ENCODE results near the gene SLC49A3.
"Not testable (repeated sequence)": the region's sequence is repeated elsewhere in the genome, so short reads cannot be mapped to it uniquely, and the experiment has no call there.

Gene SLC49A3

GRCh38 chr4:688854-689681, at the start of gene SLC49A3:
SLC49A3 (minus strand) TSS chr4:689151; CDS start chr4:689127, 24 bp downstream.
- no peak for DNase-seq

DNA sequence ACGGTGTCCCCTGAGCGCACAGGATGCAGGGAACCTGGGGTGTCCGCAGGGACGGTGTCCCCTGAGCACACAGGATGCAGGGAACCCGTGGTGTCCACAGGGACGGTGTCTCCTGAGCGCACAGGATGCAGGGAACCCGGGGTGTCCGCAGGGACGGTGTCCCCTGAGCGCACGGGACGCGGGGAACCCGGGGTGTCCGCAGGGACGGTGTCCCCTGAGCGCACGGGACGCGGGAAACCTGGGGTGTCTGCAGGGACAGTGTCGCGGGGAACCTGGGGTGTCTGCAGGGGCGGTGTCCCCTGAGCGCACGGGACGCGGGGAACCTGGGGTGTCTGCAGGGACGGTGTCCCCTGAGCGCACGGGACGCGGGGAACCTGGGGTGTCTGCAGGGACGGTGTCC, 47.6 kb upstream of the SLC49A3 start:
- DNase-seq, result not testable (repeated sequence)

- DNase-seq, result no peak
These were observed 46.6 kb upstream of the SLC49A3 start for GRCh38 chr4:735583-735982.

- no peak for DNase-seq
These were observed 46.0 kb upstream of the SLC49A3 start for GRCh38 chr4:734951-735350.

DNA sequence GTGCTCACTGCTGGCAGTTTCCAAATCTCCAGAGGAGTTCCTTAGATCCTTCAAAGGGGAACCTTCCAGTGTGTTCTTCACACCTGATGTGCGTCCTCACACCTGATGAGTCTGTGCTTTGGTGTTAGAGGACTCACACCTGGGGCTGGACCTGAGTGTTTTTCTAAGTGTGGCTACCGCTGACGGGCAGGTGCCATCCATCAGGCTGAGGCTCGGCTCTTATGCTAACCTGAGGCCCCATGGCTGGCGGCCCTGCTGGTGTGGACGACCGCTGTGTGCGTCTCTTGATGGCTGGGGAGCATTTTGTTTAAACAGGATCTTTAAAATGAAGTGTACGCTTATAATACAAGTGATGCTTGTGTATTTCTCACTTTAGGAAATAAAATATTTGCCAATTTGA, 45.1 kb upstream of the SLC49A3 start:
- no peak for DNase-seq

GRCh38 chr4:733631-733980, 44.7 kb upstream of the SLC49A3 start:
- no peak for DNase-seq

DNA sequence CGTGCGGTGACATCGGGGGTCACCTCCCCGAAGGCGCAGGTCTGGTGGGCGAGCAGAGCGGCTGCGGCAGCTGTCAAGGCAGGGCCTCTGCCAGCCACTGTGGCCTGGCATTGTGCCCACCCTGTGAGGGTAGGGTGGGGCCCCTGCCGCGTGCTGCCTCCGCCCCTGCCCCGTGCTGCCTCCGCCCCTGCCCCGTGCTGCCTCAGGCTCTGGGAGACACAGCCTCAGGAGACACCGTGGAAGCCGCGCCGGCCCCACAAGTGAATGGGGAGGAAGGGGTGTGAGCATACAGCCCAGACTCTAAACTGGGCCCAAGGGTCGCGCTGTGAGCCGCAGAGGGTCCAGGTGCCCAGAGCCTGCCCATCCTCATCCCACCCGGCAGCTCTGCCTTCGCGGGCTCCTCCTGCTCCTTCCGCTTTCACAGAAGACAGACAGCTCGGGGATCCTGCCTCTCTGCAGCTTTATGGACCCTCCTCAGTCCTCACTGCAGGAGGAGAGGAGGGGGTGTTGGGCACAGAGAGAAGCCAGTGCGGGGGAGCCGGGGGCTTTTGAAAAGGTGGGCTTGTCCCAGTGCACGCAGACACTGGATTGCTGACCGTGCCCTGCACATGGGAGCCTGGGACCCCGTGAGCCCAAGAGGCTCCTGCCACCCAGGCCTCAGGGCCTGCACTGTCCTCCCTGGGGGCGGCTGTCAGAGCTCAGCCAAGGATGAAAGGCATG, 44.1 kb upstream of the SLC49A3 start:
- no peak for DNase-seq

- DNase-seq, result no peak
These were observed 43.5 kb upstream of the SLC49A3 start for GRCh38 chr4:732486-732885.

- not testable (repeated sequence) for DNase-seq
These were observed 43.0 kb upstream of the SLC49A3 start for GRCh38 chr4:731954-732353.

GRCh38 chr4:730946-731904, 42.3 kb upstream of the SLC49A3 start:
- not testable (repeated sequence) for DNase-seq

- no peak for DNase-seq
These were observed 41.6 kb upstream of the SLC49A3 start for GRCh38 chr4:730511-730910.

- no peak for DNase-seq
These were observed 40.7 kb upstream of the SLC49A3 start for GRCh38 chr4:729336-730315.

DNA sequence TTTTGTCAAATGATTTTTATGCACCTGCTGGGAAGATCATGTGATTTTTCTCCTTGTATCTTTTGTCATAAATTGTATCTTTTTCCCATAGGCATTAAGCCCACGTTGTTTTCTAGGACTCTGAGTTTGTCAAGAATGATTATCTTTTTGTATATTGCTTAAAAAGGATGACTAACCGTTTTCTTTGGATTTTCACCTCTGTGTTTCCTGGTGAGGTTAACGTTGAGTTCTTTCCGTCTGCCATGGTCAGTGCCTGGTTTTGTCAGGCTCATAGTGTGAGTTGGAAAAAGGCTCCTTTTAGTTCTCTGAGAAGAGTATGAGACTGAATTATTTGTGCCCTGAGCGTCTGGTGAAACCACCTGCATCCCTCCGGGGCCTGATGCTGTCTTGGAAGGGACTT, 38.6 kb upstream of the SLC49A3 start:
- no peak for DNase-seq

GRCh38 chr4:726838-727237, 37.9 kb upstream of the SLC49A3 start:
- DNase-seq, result peak in 3 of 56 donors; percentile 18 to 43 (median 36)

- DNase-seq, result peak in 1 of 56 donors; percentile 40
These were observed 37.4 kb upstream of the SLC49A3 start for GRCh38 chr4:726235-726787.

GRCh38 chr4:725391-726234, 36.7 kb upstream of the SLC49A3 start:
- peak in 1 of 56 donors; percentile 40 for DNase-seq

DNA sequence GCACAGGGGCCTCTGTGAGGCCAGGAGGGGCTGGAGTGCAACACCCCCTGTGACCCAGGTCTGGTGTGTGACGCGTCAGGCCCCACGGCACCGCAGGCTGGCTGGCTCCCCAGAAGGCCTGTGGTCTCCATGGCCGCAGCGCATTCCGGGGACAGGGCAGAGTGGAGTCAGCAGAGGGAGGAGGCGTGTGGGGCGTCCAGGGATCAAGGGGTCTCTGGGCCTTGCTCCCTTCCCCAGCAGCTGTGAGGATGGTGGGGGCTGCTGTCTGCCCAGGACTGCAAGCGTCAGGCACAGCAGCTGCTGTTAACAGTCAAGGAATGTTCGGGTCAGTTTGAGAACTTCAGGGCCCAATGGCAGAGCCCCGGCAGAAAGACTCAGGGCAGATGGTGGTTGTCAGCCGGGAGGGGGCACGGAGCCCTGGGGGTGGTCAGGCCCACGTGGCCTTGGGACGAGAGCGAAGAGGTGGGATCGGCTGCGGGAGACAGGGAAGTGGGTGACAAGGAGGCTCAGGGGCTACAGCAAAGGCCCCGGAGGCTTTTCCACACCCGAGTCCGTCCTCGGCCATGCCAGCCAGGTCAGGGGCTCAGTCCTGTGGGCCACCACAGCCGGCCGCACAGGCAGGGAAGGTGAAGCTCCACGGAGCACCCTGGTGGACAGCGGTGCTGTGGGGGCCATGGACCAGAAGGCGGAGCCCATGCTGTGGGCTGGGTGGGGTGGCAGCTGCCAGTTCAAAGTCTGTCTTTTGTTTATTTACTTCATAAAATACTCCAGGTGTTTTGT, 35.0 kb upstream of the SLC49A3 start:
- peak in 1 of 56 donors; percentile 35 for DNase-seq

DNA sequence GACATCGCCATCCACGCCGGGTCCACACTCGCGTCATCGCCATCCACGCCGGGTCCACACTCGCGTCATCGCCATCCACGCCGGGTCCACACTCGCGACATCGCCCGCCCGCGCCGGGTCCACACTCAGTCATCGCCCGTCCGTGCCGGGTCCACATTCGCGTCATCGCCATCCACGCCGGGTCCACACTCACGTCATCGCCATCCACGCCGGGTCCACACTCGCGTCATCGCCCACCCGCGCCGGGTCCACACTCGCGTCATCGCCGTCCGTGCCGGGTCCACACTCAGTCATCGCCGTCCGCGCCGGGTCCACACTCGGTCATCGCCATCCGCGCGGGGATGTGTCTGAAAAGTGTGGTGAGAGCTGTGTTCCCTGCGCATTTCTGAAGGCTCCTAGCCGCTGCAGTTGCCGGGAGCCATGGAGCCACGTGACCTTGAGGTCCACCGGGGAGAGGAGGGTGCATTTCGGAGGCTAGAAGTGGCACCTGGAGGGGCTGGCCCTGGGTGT, 34.0 kb upstream of the SLC49A3 start:
- DNase-seq, result no peak
